Measurements from ENCODE around the gene SLC45A2.
"Not testable (repeated sequence)": the region's sequence is repeated elsewhere in the genome, so short reads cannot be mapped to it uniquely, and the experiment has no call there.

Gene SLC45A2

GRCh38 chr5:33921002-33921401 lies 63.5 kb downstream of the SLC45A2 start:
- DNase-seq (ENCODE audit: low spot score), result no peak

GRCh38 chr5:33914844-33915243 lies 69.6 kb downstream of the SLC45A2 start:
- not testable (repeated sequence) for DNase-seq (ENCODE audit: low spot score)

DNA sequence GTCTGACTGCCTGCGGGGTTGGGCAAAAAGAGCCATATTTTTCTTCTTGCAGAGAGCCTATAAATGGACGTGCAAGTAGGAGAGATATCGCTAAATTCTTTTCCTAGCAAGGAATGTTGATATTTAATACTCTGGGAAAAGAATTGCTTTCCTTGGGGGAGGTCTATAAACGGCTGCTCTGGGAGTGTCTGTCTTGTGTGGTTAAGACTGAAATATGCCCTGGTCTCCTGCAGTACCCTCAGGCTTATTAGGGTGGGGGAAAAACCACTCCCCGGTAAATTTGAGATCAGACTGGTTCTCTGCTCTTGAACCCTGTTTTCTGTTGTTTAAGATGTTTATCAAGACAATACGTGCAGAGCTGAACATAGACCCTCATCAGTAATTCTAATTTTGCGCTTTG lies 78.2 kb downstream of the SLC45A2 start:
- DNase-seq (ENCODE audit: low spot score), result not testable (repeated sequence)

DNA sequence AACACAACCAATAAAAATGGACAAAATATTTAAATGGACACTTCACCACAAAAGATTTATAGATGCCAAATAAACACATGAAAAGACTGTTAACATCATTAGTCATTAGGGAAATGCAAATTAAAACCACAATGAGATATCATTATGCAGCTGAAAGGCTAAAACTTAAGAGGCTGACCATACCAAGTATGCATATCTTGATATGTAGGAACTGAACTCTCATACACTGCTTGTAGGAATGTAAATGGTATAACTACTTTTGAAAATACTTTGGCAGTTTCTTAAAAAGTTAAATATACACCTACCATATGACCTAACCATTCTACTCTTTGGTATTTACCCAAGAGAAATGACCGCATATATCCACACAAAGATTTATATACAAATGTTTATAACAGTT lies 79.1 kb downstream of the SLC45A2 start:
- no peak for DNase-seq (ENCODE audit: low spot score)

DNA sequence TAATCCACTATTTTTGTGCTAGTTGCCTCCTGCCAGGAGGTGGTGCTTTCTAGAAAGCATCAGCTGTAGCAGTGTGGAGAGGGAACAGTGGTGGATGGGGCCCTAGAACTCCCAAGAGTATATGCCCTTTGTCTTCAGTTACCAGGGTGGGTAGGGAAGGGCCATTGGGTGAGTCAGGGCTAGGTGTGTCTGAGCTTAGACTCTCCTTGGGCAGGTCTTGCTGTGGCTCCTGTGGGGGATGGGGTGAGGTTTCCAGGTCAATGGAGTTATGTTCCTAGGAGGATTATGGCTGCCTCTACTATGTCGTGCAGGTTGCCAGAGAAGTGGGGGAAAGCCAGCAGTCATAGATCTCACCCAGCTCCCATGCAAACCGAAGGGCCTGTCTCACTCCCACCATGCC lies 81.4 kb downstream of the SLC45A2 start:
- DNase-seq (ENCODE audit: low spot score), result no peak

DNA sequence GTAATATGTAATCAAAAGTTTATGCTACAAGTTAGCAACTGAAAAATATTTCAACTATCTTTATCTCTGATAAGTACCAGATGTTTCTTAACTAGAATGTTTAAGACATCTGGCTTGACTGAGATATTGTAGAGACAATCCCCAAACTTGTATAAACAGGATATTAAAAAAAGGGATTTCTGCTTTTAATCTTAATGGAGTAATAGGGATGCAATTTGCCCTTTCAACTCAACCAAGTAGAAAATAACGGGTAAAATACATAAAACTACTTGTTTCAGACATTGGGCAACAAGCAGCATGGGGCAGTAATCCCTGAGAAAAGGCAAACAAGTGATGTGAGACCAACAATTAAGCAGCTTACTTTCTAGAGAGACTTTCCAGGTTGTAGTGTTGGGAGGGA lies 83.3 kb downstream of the SLC45A2 start:
- no peak for DNase-seq (ENCODE audit: low spot score)
